ENCODE results near the gene P3H3.

DNA sequence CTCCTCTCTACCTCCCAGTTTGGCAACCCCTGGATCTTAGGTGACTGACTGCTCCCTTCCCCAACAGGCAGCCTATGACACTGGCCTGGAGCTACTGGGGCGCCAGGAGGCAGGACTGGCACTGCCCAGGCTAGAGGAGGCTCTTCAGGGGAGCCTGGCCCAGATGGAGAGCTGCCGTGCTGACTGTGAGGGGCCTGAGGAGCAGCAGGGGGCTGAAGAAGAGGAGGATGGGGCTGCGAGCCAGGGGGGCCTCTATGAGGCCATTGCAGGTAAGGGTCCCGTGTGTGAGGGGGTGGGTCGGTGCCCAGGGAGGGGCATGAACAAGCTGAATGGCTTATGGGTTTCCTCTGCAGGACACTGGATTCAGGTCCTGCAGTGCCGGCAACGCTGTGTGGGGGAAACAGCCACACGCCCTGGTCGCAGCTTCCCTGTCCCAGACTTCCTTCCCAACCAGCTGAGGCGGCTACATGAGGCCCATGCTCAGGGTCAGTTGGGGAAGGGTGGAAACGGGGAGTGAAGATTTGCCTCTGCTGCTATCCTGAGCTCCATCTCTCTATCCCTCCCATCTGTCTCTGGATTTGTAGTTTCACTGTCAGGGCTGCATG is 2.2 kb downstream of the P3H3 start:
- TF ChIP-seq ZBTB7A (tag by site-specific recombination; IDR thresholded peaks at IDR 0.05; ENCODE audit: low read depth) (no peak), ZSCAN30 (tag by site-specific recombination; IDR thresholded peaks at IDR 0.05) (no peak), ZNF561 (tag by site-specific recombination; IDR thresholded peaks at IDR 0.05; ENCODE audit: borderline replicate concordance) (no peak), CTCF (tag by site-specific recombination; IDR thresholded peaks at IDR 0.05) (no peak), ZNF175 (tag by site-specific recombination; IDR thresholded peaks at IDR 0.05) (no peak), ZNF707 (tag by site-specific recombination; IDR thresholded peaks at IDR 0.05) (no peak), ZNF23 (tag by site-specific recombination; IDR thresholded peaks at IDR 0.05; ENCODE audit: borderline replicate concordance) (no peak), ZNF488 (tag by site-specific recombination; IDR thresholded peaks at IDR 0.05) (no peak)
